BLaER1 (cell line): Measurements from ENCODE around the gene PIGQ.

Source experiments
- H3K27ac ChIP-seq: shearing (Covaris generic); formaldehyde crosslinking; 2 replicates; pipeline ENCODE4 v1.8.1; 2022
- H3K27me3 ChIP-seq: shearing (Covaris generic); formaldehyde crosslinking; 2 replicates; pipeline ENCODE4 v1.8.1; 2022
- H3K36me3 ChIP-seq: shearing (Covaris generic); formaldehyde crosslinking; 2 replicates; pipeline ENCODE4 v1.8.1; 2022
- H3K4me1 ChIP-seq: shearing (Covaris generic); formaldehyde crosslinking; 2 replicates; pipeline ENCODE4 v1.8.1; 2022
- H3K4me2 ChIP-seq: shearing (Covaris generic); formaldehyde crosslinking; 2 replicates; pipeline ENCODE4 v1.8.1; 2022
- H3K4me3 ChIP-seq: shearing (Covaris generic); formaldehyde crosslinking; 2 replicates; pipeline ENCODE4 v1.8.1; 2022
- H3K9ac ChIP-seq: shearing (Covaris generic); formaldehyde crosslinking; 2 replicates; pipeline ENCODE4 v1.8.1; 2022
- H3K9me3 ChIP-seq: shearing (Covaris generic); formaldehyde crosslinking; 2 replicates; pipeline ENCODE4 v1.8.1; 2022
- H4K20me1 ChIP-seq: shearing (Covaris generic); formaldehyde crosslinking; 2 replicates; pipeline ENCODE4 v1.8.1; 2022
- Cebpa-rat ChIP-seq: shearing (Covaris generic); IDR thresholded peaks from 2 replicates; pipeline ENCODE4 v1.8.1; 2022

The PIGQ gene

GRCh38 chr16:631808-632358, 62.1 kb downstream of the PIGQ start:
- Histone ChIP-seq H4K20me1 (peaks cover 59% of the 10 kb centered on the region), H3K4me1 (peaks cover 38% of the 10 kb centered on the region)

DNA sequence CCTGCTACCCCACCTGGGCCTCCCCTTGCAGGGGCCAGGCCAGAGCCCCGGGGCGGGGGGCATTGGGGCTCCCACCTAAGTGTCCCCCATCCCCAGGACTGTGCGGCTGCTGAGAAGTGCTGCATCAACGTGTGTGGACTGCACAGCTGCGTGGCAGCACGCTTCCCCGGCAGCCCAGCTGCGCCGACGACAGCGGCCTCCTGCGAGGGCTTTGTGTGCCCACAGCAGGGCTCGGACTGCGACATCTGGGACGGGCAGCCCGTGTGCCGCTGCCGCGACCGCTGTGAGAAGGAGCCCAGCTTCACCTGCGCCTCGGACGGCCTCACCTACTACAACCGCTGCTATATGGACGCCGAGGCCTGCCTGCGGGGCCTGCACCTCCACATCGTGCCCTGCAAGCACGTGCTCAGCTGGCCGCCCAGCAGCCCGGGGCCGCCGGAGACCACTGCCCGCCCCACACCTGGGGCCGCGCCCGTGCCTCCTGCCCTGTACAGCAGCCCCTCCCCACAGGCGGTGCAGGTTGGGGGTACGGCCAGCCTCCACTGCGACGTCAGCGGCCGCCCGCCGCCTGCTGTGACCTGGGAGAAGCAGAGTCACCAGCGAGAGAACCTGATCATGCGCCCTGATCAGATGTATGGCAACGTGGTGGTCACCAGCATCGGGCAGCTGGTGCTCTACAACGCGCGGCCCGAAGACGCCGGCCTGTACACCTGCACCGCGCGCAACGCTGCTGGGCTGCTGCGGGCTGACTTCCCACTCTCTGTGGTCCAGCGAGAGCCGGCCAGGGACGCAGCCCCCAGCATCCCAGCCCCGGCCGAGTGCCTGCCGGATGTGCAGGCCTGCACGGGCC, 62.9 kb downstream of the PIGQ start:
- Histone ChIP-seq H3K4me2 (no peak overlapping the region), H3K9me3 (no peaks in the 10 kb centered on the region), H3K27me3 (no peaks in the 10 kb centered on the region), H3K4me3 (no peak overlapping the region), H3K36me3 (peaks cover 46% of the 10 kb centered on the region), H3K27ac (no peak overlapping the region), H4K20me1 (peaks cover 51% of the 10 kb centered on the region), H3K9ac (no peak overlapping the region), H3K4me1 (peaks cover 44% of the 10 kb centered on the region)
- TF ChIP-seq Cebpa-rat, result no peak

More at GRCh38 chr16:631808-632358, 62.1 kb downstream of the PIGQ start:
- no peak for TF ChIP-seq Cebpa-rat
- Histone ChIP-seq H3K27ac (no peak overlapping the region), H3K4me2 (no peak overlapping the region), H3K36me3 (peaks cover 54% of the 10 kb centered on the region), H3K4me3 (no peak overlapping the region), H3K9me3 (no peaks in the 10 kb centered on the region), H3K9ac (no peak overlapping the region), H3K27me3 (no peaks in the 10 kb centered on the region)

DNA sequence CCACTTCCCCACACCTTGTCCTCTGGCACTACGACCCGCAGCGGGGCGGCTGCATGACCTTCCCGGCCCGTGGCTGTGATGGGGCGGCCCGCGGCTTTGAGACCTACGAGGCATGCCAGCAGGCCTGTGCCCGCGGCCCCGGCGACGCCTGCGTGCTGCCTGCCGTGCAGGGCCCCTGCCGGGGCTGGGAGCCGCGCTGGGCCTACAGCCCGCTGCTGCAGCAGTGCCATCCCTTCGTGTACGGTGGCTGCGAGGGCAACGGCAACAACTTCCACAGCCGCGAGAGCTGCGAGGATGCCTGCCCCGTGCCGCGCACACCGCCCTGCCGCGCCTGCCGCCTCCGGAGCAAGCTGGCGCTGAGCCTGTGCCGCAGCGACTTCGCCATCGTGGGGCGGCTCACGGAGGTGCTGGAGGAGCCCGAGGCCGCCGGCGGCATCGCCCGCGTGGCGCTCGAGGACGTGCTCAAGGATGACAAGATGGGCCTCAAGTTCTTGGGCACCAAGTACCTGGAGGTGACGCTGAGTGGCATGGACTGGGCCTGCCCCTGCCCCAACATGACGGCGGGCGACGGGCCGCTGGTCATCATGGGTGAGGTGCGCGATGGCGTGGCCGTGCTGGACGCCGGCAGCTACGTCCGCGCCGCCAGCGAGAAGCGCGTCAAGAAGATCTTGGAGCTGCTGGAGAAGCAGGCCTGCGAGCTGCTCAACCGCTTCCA, 63.7 kb downstream of the PIGQ start:
- TF ChIP-seq Cebpa-rat, result no peak
- Histone ChIP-seq H3K4me3 (no peak overlapping the region), H3K4me2 (no peak overlapping the region), H3K9me3 (no peaks in the 10 kb centered on the region), H3K9ac (no peak overlapping the region), H3K27ac (no peak overlapping the region), H3K4me1 (peaks cover 45% of the 10 kb centered on the region), H3K36me3 (peaks cover 38% of the 10 kb centered on the region), H4K20me1 (peaks cover 51% of the 10 kb centered on the region), H3K27me3 (no peaks in the 10 kb centered on the region)
